ENCODE data around the gene MAN2A1. TPM values are rescaled to one million over a fixed set of nuclear protein-coding genes. Genes with fewer than 3 reads are reported as not detected.

The MAN2A1 gene
- total RNA-seq, 1 donor from 2014 or later: 31.0 TPM

GRCh38 chr5:109704282-109704952 lies 14.7 kb downstream of the MAN2A1 start:
- intact Hi-C loops (cut with micrococcal nuclease): no loop called here

DNA sequence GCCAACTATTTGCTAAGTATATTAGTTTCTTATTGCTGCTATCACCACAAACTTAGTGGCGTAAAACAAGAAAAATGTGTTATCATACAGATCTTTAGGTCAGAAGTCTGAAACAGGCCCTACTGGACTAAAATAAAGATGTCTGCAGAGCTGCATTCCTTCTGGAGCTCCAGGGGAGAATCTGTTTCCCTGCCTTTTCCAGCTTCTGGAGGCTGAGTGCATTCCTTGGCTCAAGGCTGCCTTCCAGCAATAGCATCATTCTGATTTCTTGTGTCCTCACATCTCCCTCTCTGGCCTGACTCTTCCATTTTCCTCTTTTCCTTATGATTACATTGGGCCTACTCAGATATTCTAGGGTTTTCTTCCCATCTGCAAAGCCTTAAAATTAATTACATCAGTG lies 15.9 kb downstream of the MAN2A1 start:
- intact Hi-C loops (cut with micrococcal nuclease): no loop called here

DNA sequence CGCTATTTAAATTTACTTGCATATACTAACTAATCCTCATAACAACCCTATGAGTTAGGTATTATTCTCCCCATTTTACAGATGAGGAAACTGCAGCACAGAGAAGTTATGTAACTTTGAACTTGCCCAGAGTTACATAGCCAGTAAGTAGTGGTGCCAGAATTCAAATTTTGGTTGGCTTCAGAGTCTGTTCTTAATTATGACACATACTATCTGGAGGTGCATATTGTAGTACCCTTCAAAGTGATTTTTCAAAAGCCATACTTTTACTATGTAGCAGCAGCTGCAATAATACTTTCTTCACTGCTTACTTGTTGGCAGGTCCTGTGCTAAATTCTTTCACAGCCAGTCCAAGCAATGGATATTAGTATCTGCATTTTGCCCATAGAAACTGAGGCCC lies 16.4 kb downstream of the MAN2A1 start:
- intact Hi-C loops (cut with micrococcal nuclease): no loop called here

- intact Hi-C loops (cut with micrococcal nuclease): no loop called here
These were observed 17.8 kb downstream of the MAN2A1 start for GRCh38 chr5:109707531-109707930.

DNA sequence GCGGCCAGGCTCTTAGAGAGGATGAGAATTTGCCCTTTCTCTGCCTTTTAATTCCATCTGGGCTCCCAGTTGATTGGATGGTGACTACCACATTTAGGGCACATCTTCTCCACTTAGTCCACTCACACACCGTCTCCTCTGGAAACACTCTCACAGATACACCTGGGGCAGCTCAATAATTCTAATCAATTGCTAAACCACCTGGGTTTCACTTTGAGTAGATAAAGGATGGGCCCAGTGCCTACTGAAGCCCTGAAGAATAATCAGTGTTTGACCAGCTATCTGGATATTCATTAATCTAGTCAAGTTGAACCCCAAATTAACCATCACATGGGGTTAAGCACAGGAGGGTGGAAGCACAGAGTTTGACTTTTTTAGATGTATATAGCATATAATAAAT lies 19.1 kb downstream of the MAN2A1 start:
- intact Hi-C loops (cut with micrococcal nuclease): no loop called here

DNA sequence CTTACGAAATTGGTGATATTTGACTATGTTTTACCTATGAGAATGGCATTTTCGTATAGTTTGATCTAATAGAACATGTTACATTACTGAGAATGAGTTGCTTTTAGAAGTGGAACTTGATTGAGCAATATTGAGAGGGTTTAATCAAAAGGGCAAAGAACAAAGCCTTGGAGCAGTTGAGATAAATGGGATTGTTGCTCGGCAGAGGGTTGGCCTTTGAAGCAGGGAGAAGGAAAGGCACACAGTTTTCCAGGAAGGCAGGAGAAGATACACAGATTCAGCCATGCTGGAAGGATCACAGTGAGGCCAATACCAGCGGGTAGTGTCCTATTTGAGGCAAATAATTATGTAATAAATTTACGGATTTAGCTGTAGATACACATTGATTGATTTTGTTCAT lies 19.5 kb downstream of the MAN2A1 start:
- intact Hi-C loops (cut with micrococcal nuclease): no loop called here

DNA sequence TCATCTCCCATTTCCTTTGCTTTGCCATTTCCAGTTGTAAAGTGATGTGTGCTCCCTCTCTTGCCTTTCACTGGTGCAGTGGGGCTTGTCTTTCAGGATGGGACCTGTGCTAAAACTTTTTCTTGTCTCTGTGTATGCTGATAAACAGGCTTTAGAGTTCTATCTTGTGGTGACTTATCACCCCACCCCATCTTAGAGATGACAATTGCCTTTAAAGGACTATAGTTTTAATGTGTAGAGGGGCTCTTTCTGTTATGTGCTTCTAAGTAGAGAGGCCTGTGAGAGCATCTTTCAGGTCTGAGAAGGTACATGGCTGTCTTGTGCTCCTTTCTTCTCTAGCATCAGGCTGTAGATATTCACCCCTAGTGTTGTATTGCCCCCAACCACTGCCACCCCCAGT lies 21.9 kb downstream of the MAN2A1 start:
- intact Hi-C loops (cut with micrococcal nuclease): no loop called here

GRCh38 chr5:109713453-109713852 lies 23.7 kb downstream of the MAN2A1 start:
- intact Hi-C loops (cut with micrococcal nuclease): no loop called here

- intact Hi-C loops (cut with micrococcal nuclease): no loop called here
These were observed 24.9 kb downstream of the MAN2A1 start for GRCh38 chr5:109714592-109714991.

DNA sequence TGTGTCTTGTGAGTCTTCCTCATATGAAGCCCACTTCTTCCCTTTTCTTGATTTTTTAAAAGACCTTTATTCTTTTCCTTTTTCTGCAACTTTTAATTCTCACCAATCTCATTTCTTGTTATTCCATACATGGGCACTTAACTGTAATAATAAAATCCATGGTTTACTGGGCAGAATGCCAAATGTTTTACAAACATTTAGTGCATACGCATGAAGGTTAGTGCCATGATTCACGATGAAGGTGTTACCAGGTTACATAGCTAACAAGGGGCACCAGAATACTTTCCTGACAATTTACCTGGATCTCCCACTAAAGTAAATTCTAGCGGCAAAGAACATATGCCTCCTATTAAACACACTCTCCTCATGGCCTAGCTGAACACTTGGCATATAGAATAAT lies 28.5 kb downstream of the MAN2A1 start:
- intact Hi-C loops (cut with micrococcal nuclease): no loop called here

DNA sequence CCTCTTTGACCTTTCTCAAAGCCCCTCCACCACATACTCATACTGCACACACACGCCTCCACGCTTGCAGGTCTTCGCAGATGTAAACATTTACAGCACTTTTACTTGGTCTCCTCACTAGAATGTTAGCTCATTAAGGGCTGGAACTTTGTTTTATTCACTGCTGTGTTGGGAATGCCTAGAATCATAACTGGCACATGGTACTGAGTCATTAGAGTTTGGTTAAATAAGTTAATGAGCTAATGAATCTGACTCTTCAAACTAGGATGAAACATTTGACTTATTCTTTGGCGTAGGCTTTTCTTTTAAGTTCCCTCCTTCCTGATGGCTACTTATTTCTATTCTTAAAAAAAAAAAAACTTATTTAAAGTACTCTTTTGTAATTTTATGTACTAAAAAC lies 28.9 kb downstream of the MAN2A1 start:
- intact Hi-C loops (cut with micrococcal nuclease): no loop called here

DNA sequence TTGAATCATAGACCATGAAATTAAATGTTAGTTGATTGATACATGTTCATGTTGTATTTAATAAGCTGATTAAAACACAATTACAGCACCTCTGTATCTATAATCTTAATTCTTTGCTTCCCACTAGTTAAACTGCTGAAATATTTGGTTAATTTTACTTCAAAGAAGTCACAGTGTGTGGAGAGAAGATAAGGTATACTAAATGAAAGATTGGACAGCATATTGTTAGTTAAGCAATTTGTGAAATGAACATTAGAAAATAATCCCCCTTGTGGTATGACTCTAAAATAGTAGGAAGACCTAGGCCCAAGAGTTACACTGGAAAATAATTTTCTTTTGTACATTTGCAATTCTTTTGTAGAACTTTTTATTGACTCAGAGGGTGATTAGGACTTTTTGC lies 30.3 kb downstream of the MAN2A1 start:
- intact Hi-C loops (cut with micrococcal nuclease): no loop called here

- intact Hi-C loops (cut with micrococcal nuclease): no loop called here
These were observed 32.0 kb downstream of the MAN2A1 start for GRCh38 chr5:109721741-109722140.

DNA sequence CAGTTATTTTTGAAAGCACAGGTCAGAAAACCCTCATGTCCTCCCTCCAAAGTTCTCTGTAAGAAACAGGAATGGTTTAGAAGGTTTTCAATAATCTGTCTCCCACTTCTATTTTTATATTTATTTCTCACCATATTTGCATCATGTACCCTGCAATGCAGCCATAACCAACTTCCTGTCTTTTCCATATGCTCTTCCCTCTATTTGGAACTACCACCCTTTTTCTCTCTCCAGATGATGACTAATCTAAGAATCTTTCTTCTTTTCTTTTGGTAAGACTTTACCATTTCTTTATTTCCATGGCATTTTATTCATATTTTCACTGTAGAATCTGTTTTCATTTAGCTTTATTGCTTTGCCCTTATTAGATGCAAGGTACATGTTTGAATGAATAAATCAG lies 33.9 kb downstream of the MAN2A1 start:
- intact Hi-C loops (cut with micrococcal nuclease): no loop called here

DNA sequence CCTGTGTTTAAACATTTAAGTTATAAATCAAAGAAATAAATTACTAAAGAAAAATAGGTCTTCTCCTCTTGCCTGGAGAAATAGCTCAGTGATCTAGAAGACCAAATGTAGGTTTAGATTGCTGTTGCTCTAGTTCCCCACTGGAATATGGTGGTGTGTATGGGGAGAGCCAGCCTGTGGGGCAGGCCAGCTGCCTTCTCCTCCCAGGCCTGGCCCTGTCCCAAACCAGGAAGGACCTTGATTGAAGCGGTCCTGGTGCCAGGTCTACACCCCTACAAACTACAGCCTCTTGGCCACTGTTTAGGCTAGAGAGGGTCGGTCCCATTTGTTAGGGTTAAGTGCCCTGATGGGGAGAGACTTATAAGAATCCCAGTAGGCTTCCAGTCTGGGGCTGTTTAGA lies 35.4 kb downstream of the MAN2A1 start:
- intact Hi-C loops (cut with micrococcal nuclease): no loop called here

DNA sequence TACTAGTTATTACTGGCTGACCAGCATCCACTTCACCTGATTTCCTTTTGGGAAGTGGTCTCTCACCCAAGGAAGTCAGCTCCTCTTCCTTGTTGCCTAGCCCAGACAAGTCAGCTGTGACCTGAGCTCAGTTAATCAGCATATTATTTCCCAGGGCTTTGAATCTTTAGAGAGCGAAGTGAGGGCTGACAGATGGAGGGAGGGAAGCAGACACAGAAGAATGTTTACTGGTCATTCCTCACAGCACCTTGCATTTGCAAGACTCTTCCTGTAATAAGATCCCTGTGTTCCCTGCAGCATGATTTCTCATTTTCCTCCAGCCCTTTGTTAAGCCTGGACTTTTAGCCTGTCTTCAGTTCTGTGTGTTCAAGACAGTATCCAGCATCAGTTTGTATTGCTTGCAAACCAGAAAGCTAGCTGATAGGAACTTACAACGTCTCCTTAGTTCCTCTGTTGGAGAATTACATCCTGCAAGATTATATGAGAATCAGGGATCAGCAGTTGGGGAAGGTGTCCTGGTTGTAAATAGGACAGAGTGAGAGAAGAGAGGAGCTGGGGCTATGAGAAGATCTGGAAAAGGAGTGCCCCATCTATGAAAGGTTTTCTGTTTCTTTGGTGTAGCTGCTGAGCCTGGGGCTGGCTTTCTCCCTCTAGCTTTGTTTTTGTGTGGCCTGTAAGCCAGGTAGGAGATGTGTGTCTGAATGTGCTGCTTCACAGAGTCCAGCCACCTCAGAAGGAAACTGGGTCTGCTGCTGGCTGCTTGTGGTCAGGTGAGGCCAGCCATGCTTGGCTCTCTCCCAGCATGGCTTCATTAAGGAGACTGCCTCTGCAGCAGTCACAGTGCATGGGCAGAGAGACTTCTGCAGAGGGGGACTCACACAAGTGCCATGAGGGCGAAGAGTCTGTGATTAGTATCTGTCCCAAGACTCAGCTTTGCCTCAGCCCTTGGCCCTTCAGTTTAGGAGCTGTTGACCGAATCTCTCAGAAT lies 50.3 kb downstream of the MAN2A1 start:
- intact Hi-C loops (cut with micrococcal nuclease): no loop called here

- intact Hi-C loops (cut with micrococcal nuclease): no loop called here
These were observed 51.2 kb downstream of the MAN2A1 start for GRCh38 chr5:109740966-109741365.

GRCh38 chr5:109741390-109741789 lies 51.7 kb downstream of the MAN2A1 start:
- intact Hi-C loops (cut with micrococcal nuclease): no loop called here

DNA sequence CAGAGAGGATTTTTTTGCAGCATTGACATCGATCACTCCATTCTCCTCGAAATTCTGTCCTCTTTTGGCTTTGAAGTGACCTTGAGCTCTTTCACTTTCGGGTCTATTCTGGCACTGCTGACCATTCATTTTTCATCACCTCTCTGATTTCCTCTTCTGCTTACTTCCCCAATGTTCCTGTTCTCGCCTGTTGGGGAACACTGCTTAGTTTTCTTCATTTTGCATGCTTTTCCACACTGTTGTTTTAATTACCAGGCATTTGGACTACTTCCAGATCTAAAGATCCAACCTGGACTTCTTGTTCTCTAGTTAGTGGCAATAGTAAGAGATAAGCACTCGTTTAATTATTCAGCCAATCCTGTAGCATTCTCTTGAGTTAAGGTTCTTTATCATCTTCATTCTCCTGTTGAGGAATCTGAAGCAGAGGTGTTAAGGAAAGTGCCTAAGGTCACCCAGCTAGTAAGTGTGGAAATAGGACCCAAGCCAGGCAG lies 53.4 kb downstream of the MAN2A1 start:
- intact Hi-C loops (cut with micrococcal nuclease): no loop called here

- intact Hi-C loops (cut with micrococcal nuclease): no loop called here
These were observed 54.1 kb downstream of the MAN2A1 start for GRCh38 chr5:109743770-109744212.

- intact Hi-C loops (cut with micrococcal nuclease): no loop called here
These were observed 54.5 kb downstream of the MAN2A1 start for GRCh38 chr5:109744261-109744660.

- intact Hi-C loops (cut with micrococcal nuclease): no loop called here
These were observed 58.8 kb downstream of the MAN2A1 start for GRCh38 chr5:109748546-109748945.
